AG04449 (cell line): ENCODE results near the gene SEMA6C.
"Not testable (repeated sequence)": the region's sequence is repeated elsewhere in the genome, so short reads cannot be mapped to it uniquely, and the experiment has no call there.

ENCODE experiments used
- CTCF ChIA-PET: fragments of 350-600 bp; formaldehyde crosslinking; extraction: SDS; loops from one replicate; lab custom pipeline; 2021; ENCODE audit warnings: antibody characterized with exemption; lab: Yijun Ruan, JAX
- POLR2A ChIA-PET: fragments of 400-600, 350-600 bp; formaldehyde crosslinking; extraction: SDS; loops from one replicate; lab custom pipeline; 2020; ENCODE audit warnings: antibody characterized with exemption, inconsistent platforms; lab: Yijun Ruan, JAX
- DNase-seq: peaks from one replicate; pipeline ENCODE4 v3.0.0-alpha.2; 2010; ENCODE audit warnings: low read depth, low spot score
- H3K4me3 ChIP-seq: 2 replicates; pipeline ENCODE4 v1.5.1; 2011; ENCODE audit warnings: low read depth, mild to moderate bottlenecking, control low read depth, low read length
- TF ChIP-seq, protein P1 (sequence below): IDR thresholded peaks from one replicate; pipeline ENCODE4 v1.5.1; 2011; ENCODE audit warnings: mild to moderate bottlenecking, moderate library complexity, low read length, control low read depth, inconsistent platforms; ENCODE audit not compliant: insufficient read depth; ENCODE audit errors: missing control alignments

The SEMA6C gene

DNA sequence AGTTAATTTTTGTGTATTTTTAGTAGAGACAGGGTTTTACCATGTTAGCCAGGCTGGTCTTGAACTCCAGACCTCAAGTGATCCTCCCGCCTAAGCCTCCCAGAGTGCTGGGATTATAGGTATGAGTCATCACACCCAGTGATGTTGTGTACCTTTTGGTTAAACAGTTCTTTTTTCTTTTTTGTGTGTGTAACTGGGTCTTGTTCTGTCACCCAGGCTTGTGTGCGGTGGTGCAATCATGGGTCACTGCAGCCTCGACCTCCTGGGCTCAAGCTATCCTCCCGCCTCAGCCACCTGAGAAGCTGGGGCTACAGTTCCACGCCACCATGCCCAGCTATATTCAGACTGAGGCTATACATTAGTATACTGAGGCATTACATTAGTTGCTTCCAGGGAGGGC lies 38.1 kb downstream of the SEMA6C start:
- no peak for DNase-seq
- ChIA-PET POLR2A (no interaction called here), CTCF (interaction anchor here (0.7 to 2.8 kb wide), 4 partner anchors 9 to 47 kb away, joined by 3 to 12 read pairs (median 6); no protein-coding TSS in a partner anchor)
- TF ChIP-seq, protein P1, sequence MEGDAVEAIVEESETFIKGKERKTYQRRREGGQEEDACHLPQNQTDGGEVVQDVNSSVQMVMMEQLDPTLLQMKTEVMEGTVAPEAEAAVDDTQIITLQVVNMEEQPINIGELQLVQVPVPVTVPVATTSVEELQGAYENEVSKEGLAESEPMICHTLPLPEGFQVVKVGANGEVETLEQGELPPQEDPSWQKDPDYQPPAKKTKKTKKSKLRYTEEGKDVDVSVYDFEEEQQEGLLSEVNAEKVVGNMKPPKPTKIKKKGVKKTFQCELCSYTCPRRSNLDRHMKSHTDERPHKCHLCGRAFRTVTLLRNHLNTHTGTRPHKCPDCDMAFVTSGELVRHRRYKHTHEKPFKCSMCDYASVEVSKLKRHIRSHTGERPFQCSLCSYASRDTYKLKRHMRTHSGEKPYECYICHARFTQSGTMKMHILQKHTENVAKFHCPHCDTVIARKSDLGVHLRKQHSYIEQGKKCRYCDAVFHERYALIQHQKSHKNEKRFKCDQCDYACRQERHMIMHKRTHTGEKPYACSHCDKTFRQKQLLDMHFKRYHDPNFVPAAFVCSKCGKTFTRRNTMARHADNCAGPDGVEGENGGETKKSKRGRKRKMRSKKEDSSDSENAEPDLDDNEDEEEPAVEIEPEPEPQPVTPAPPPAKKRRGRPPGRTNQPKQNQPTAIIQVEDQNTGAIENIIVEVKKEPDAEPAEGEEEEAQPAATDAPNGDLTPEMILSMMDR: no peak
- H3K4me3 ChIP-seq: no peak overlapping the region

DNA sequence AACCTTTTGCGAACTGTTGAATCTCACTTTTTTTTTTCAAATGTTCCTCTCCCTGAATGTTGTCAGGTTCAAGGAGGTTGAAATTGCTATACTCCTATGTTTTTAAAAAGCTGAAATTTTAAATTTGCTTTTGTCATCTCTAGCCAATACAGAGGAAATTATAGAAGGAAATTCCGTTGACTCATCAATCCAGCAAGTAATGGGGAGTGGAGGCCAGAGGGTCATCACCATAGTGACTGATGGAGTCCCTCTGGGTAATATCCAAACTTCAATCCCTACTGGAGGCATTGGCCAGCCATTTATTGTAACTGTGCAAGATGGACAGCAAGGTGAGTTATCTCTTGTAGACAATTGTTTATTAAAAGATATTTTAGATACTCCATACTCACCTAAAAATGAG lies 39.5 kb downstream of the SEMA6C start:
- TF ChIP-seq, protein P1: no peak
- ChIA-PET POLR2A (no interaction called here), CTCF (interaction anchor here (0.9 to 16.8 kb wide), 4 partner anchors 9 to 53 kb away, joined by 3 to 412 read pairs (median 6); partner anchors contain the start of genes LYSMD1, SCNM1 and TNFAIP8L2)
- no peak overlapping the region for H3K4me3 ChIP-seq
- DNase-seq: no peak

DNA sequence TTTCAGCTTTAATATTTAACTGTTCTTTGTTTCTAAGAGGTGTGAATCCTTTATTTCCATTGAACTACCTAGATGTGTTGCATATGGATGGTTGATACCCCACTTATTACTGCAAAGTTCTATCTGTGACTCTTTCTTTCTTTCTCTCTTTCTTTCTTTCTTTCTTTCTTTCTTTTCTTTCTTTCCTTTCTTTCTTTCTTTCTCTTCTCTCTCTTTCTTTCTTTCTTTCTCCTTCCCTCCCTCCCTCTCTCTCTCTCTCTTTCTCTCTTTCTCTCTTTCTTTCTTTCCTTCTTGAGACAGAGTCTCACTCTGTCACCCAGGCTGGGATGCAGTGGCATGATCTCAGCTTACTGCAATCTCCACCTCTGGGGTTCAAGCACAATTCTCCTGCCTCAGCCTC lies 41.8 kb downstream of the SEMA6C start:
- TF ChIP-seq, protein P1: no peak
- POLR2A ChIA-PET: no interaction called here
- no peak for DNase-seq
- CTCF ChIA-PET: interaction anchor here (1.0 to 16.8 kb wide), 5 partner anchors 8 to 55 kb away, joined by 3 to 412 read pairs (median 5); partner anchors contain the start of genes LYSMD1, SCNM1 and TNFAIP8L2
- no peak overlapping the region for H3K4me3 ChIP-seq

DNA sequence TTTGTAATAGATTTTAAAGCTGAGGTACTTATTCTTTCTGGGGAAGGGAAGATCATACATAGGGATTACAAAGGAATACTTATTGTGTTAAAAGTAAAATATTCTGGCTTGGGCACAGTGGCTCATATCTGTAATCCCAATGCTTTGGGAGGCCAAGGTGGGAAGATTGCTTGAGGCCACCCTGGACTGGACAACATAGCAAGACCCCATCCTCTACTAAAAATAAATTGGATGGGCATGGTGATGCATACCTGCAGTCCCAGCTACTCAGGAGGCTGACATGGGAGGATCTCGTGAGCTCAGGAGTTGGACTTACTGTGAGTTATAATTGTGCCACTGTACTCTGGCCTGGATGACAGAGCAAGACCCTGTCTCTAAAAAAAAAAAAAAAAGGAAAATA lies 48.3 kb downstream of the SEMA6C start:
- no peak overlapping the region for H3K4me3 ChIP-seq
- ChIA-PET POLR2A (no interaction called here), CTCF (interaction anchor here (0.7 to 16.8 kb wide), 11 partner anchors 11 to 243 kb away, joined by 3 to 412 read pairs (median 6); partner anchors contain the start of genes C1orf56, LYSMD1, SCNM1 and TNFAIP8L2)
- no peak for DNase-seq
- TF ChIP-seq, protein P1: no peak

DNA sequence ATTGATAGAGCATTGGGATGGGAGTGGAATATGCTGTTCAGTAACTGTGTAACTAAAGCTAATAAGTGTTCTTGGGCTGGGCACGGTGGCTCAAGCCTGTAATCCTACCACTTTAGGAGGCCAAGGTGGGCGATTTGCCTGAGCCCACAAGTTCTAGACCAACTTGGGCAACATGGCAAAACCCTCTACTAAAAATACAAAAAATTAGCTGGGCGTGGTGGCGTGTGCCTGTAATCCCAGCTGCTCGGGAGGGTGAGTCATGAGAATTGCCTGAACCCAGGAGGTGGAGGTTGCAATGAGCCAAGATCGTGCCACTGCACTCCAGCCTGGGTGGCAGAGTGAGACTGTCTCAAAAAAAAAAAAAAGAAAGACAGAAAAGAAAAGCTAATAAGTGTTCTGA lies 49.0 kb downstream of the SEMA6C start:
- DNase-seq, H3K4me3 ChIP-seq: not testable (repeated sequence)
- ChIA-PET CTCF (interaction anchor here (0.8 to 16.8 kb wide), 12 partner anchors 10 to 243 kb away, joined by 3 to 412 read pairs (median 4); partner anchors contain the start of genes C1orf56, LYSMD1, SCNM1 and TNFAIP8L2), POLR2A (interaction anchor here (0.7 kb wide), 1 partner anchor 302 kb away, joined by 3 read pairs; the partner anchor contains the start of gene PSMB4)

DNA sequence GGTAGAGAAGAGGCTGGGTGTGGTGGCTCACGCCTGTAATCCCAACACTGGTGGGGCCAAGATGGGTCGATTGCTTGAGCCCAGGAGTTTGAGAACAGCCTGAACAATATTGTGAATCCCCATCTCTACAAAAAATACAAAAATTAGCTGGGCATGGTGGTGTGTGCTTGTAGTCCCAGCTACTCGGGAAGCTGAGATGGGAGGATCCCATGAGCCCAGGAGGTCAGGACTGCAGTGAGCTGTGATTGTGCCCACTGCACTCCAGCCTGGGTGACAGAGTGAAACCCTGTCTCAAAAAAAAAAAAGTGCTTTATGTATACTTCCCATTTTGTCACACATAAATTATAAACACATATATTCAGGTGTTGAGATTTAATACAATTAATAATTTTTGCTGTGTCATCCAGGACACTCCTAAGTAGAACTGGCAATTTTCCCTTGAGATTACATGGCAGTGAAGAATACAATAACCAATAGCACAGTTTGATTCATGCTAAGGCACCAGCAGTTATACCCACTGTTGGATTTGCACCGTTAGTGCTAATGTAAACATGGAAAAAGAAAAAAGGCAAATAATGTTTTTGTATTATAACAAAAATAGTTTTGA lies 60.4 kb downstream of the SEMA6C start:
- CTCF ChIA-PET: interaction anchor here (1.1 to 9.5 kb wide), 5 partner anchors 10 to 69 kb away, joined by 4 to 115 read pairs (median 7); partner anchors contain the start of gene GABPB2
- TF ChIP-seq, protein P1: no peak
- POLR2A ChIA-PET: no interaction called here
- H3K4me3 ChIP-seq: no peak overlapping the region
- DNase-seq: no peak
